ENCODE measurements around the gene TIMP2. TPM values are rescaled to one million over a fixed set of nuclear protein-coding genes. Genes with fewer than 3 reads are reported as not detected.

The TIMP2 gene
- total and polyA plus RNA-seq, 2 experiments from 2014 or later = 20.9 to 63.3 TPM

- H2AFZ ChIP-seq = no peak overlapping the region
- H3K4me2 ChIP-seq = no peak overlapping the region
- no peaks in the 10 kb centered on the region for H3K9me2 ChIP-seq (replicated peaks; ENCODE audit: insufficient read depth)
- no peak overlapping the region for H3K4me3 ChIP-seq
- no peak for DNase-seq (ENCODE audit: low spot score)
- H3K4me1 ChIP-seq (ENCODE audit: insufficient read depth) = peaks cover 37% of the 10 kb centered on the region
- H3K27me3 ChIP-seq = no peaks in the 10 kb centered on the region
- H3K9me3 ChIP-seq (ENCODE audit: low read depth) = peaks cover 6% of the 10 kb centered on the region
- TF ChIP-seq EZH2phosphoT487 (IDR thresholded peaks at IDR 0.05; ENCODE audit: low read depth, severe bottlenecking, unreplicated experiment) (no peak), EZH2 (IDR thresholded peaks at IDR 0.05; ENCODE audit: borderline replicate concordance) (no peak)
- TF ChIP-seq, protein P1, sequence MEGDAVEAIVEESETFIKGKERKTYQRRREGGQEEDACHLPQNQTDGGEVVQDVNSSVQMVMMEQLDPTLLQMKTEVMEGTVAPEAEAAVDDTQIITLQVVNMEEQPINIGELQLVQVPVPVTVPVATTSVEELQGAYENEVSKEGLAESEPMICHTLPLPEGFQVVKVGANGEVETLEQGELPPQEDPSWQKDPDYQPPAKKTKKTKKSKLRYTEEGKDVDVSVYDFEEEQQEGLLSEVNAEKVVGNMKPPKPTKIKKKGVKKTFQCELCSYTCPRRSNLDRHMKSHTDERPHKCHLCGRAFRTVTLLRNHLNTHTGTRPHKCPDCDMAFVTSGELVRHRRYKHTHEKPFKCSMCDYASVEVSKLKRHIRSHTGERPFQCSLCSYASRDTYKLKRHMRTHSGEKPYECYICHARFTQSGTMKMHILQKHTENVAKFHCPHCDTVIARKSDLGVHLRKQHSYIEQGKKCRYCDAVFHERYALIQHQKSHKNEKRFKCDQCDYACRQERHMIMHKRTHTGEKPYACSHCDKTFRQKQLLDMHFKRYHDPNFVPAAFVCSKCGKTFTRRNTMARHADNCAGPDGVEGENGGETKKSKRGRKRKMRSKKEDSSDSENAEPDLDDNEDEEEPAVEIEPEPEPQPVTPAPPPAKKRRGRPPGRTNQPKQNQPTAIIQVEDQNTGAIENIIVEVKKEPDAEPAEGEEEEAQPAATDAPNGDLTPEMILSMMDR (IDR thresholded peaks at IDR 0.05; ENCODE audit: poor library complexity) = no peak
- H4K20me1 ChIP-seq (ENCODE audit: insufficient read depth, poor library complexity, severe bottlenecking) = no peaks in the 10 kb centered on the region
- no peaks in the 10 kb centered on the region for H3K36me3 ChIP-seq (replicated peaks; ENCODE audit: insufficient read depth, low read depth)
- H3K79me2 ChIP-seq = no peaks in the 10 kb centered on the region
- no peak overlapping the region for H3K27ac ChIP-seq
- 91% methylated on average over 14 of the region's 14 CpGs for WGBS (ENCODE audit: low lambda C conversion rate, missing lambda C conversion rate)
Measured at GRCh38 chr17:78954684-78955083, 29.5 kb upstream of the TIMP2 start.

DNA sequence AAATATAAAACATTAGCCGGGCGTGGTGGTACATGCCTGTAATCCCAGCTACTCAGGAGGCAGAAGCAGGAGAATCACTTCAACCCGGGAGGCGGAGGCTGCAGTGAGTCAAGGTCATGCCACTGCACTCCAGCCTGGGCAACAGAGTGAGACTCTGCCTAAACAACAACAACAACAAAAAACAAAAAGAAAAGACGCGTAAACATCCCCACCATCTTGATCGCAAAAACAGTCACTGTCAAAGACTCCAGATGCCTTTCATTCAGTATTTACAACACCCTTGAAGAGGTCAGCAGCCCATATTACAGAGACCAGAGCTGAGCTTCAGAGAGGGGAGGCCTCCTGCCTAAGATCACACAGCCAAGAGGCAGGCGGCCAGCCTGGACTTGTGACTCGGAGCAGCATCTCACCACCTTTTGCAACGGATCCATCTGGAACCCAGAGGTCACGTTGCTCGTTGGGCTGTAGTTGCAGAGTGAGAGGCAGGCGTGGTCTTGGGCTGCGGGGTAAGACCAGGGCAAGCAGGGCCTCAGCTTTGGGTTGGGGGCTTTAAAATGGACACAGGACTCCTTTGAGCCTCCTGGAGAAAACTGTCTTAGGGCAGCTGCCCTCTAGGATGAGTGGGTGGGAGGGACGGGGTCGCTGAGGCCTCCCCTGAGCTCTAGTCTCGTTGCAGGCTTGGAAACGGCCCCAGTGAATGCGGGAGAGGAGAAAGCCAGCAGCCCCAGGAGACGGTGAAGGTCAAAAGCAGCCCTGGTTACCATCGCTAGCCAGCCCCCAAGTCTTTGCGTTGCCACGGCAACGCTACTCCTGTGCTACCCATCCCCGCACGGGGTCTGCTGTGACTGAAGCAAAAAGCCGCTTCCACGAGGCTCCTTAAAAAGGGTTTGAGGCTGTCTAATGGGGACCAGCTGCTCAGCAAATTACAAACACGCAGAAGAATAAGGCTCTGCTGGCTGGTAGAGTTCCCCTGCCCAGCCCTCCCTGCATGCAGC, 28.5 kb upstream of the TIMP2 start:
- 61% methylated on average over 29 of the region's 29 CpGs for WGBS (ENCODE audit: low lambda C conversion rate, missing lambda C conversion rate)
- no peak overlapping the region for H3K27ac ChIP-seq
- H3K4me1 ChIP-seq (ENCODE audit: insufficient read depth) = peaks cover 33% of the 10 kb centered on the region
- H3K4me2 ChIP-seq = no peak overlapping the region
- H3K9me2 ChIP-seq (replicated peaks; ENCODE audit: insufficient read depth) = no peaks in the 10 kb centered on the region
- H3K36me3 ChIP-seq (replicated peaks; ENCODE audit: insufficient read depth, low read depth) = no peaks in the 10 kb centered on the region
- no peak overlapping the region for H2AFZ ChIP-seq
- H3K9me3 ChIP-seq (ENCODE audit: low read depth) = peaks cover 6% of the 10 kb centered on the region
- TF ChIP-seq, protein P1 (IDR thresholded peaks at IDR 0.05; ENCODE audit: poor library complexity) = no peak
- TF ChIP-seq EZH2phosphoT487 (IDR thresholded peaks at IDR 0.05; ENCODE audit: low read depth, severe bottlenecking, unreplicated experiment) = no peak
- TF ChIP-seq EZH2 (IDR thresholded peaks at IDR 0.05; ENCODE audit: borderline replicate concordance) = no peak
- no peaks in the 10 kb centered on the region for H3K27me3 ChIP-seq
- peak; percentile 31 for DNase-seq (ENCODE audit: low spot score)
- no peaks in the 10 kb centered on the region for H4K20me1 ChIP-seq (ENCODE audit: insufficient read depth, poor library complexity, severe bottlenecking)
- H3K79me2 ChIP-seq = no peaks in the 10 kb centered on the region
- H3K4me3 ChIP-seq = no peak overlapping the region

DNA sequence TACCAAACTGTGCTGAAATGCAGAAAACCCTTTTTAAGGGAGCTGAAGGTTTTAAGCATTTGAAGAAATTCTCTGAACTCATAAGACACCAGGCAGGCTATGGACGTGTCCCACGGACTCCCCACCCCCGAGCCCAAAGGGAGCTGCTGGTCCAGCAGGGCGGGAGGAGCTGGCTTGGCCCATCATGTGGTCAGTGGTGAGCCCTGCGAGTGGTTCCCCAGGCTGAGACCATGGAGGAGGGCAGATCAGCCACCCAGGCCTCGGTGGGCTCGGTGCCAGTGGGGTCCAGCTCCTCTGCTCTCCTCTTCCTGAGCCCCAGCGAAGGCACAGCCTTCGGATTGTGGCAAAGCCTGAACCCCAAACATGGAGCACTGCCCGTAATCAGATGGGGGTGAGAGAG, 27.5 kb upstream of the TIMP2 start:
- peaks cover 6% of the 10 kb centered on the region for H3K9me3 ChIP-seq (ENCODE audit: low read depth)
- peaks cover 27% of the 10 kb centered on the region for H3K4me1 ChIP-seq (ENCODE audit: insufficient read depth)
- H3K4me3 ChIP-seq = no peak overlapping the region
- H3K27ac ChIP-seq = peak overlapping the region; percentile 85
- H3K79me2 ChIP-seq = no peaks in the 10 kb centered on the region
- H3K9me2 ChIP-seq (replicated peaks; ENCODE audit: insufficient read depth) = no peaks in the 10 kb centered on the region
- peak; percentile 8 for DNase-seq (ENCODE audit: low spot score)
- no peak overlapping the region for H2AFZ ChIP-seq
- H3K27me3 ChIP-seq = no peaks in the 10 kb centered on the region
- TF ChIP-seq EZH2 (IDR thresholded peaks at IDR 0.05; ENCODE audit: borderline replicate concordance) (no peak), EZH2phosphoT487 (IDR thresholded peaks at IDR 0.05; ENCODE audit: low read depth, severe bottlenecking, unreplicated experiment) (no peak)
- TF ChIP-seq, protein P1 (IDR thresholded peaks at IDR 0.05; ENCODE audit: poor library complexity) = no peak
- H4K20me1 ChIP-seq (ENCODE audit: insufficient read depth, poor library complexity, severe bottlenecking) = no peaks in the 10 kb centered on the region
- no peaks in the 10 kb centered on the region for H3K36me3 ChIP-seq (replicated peaks; ENCODE audit: insufficient read depth, low read depth)
- peak overlapping the region; percentile 61 for H3K4me2 ChIP-seq
- WGBS (ENCODE audit: low lambda C conversion rate, missing lambda C conversion rate) = 90% methylated on average over 10 of the region's 10 CpGs
